GM18511 (cell line): ENCODE data around the gene FYN.

ENCODE experiments used
- ATAC-seq: cut with Tn5 transposase; IDR thresholded peaks from one replicate; pipeline ENCODE4 v1.9.1; 2021; ENCODE audit warnings: mild to moderate bottlenecking, moderate library complexity; ENCODE audit not compliant: unreplicated experiment

Gene FYN

GRCh38 chr6:111734068-111735061 is 138.9 kb downstream of the FYN start:
- no peak for ATAC-seq

GRCh38 chr6:111732390-111732789 is 140.9 kb downstream of the FYN start:
- ATAC-seq, result no peak

GRCh38 chr6:111731456-111732195 is 141.6 kb downstream of the FYN start:
- ATAC-seq, result no peak

GRCh38 chr6:111730864-111731263 is 142.4 kb downstream of the FYN start:
- no peak for ATAC-seq

- ATAC-seq, result no peak
Measured at GRCh38 chr6:111727802-111728201, 145.4 kb downstream of the FYN start.

GRCh38 chr6:111727041-111727440 is 146.2 kb downstream of the FYN start:
- ATAC-seq, result no peak

DNA sequence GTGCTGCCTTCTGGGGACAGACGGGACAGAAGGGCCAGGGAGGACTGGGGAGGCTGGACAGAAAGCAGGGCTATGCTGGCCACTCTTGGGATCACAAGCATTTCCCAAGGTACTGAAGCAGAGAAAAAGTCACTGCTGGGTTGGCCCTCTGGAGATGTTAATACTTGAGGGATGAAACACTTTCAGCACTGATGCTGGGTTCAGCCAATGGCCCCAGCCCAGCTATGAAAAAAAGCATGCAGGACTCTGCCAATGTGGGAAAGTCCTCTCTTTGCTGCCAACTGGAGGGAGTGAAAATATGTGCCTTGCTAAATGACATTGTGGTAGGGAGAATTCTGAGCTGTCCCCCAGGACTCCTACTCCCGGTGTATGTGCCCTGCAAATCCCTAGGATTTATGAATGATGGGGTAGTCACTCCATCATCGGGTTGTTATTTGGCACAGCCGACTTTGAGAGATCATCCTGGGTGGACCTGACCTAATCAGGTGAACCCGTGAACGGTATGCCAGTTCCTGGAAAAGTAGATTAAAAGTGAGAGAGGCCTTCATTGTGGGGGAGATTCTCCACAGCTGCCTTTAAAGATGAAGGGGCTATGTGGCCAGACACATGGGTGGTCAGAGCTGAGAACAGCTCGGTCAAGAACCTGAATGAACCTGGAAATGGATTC is 147.7 kb downstream of the FYN start:
- ATAC-seq, result no peak

DNA sequence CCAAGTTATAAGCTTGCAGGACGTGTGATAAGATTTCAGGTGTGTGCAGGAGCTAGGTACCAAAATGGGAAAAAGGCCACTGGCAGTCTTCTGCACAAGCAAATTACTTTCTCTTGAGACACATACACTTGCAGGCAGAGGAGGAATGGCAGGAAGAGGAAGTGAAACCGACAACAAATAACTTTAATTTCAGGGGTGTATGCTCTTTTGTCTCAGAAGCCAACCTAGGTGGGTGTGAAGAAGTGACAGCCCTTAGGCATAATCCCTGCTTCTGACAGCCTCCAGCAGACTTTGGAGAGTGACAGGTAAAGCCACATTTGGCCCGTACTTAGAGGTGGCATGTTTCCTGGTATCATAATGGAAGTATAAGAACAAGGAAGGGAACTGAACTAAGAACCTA is 148.7 kb downstream of the FYN start:
- peak; percentile 100 for ATAC-seq

- ATAC-seq, result peak; percentile 45
Measured at GRCh38 chr6:111724039-111724438, 149.2 kb downstream of the FYN start.

DNA sequence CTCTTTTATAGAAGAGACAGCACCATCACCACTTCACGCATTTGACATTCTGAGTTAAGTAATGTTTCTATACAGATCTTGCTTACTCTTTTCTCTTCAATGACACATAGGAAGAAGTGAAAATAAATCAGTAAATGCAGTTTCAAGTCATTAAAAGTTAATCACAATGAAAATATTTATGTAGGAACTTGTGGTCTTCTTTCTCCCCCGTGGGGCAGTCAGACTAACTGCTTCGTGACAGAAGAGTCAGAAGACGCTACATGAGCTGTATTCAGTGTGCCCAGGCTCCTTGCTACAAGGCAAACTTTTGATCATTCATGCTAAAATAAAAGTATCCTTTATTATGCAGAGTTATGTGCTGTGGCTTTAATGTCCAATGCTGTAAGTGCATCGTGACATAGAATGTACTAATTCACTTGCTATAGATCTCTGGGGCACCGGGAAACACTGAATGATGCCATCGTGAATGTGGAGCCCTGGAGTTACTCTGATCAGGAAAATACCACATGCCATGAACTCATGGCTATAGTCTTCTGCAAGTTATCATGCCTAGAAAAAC is 149.8 kb downstream of the FYN start:
- no peak for ATAC-seq

- no peak for ATAC-seq
Measured at GRCh38 chr6:111722179-111722731, 151.0 kb downstream of the FYN start.

DNA sequence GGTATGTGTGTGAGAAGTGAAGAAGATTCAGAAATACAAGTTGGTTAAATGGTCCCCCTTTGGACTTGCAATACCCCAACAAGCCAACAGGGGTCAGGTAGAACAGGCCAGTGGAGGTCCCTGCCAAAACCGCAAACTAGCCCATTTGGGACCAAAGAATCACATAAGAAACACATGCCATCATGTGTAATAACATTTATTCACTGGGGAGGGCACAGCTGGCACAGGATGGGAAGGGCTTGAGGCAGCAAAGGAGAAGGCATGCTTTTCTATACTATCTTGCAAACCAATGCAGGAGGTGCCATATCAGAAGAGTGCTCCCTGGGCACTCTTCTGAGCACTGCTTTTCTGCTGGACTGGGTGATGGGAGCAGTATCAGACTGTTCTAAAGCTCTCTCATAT is 151.5 kb downstream of the FYN start:
- no peak for ATAC-seq

DNA sequence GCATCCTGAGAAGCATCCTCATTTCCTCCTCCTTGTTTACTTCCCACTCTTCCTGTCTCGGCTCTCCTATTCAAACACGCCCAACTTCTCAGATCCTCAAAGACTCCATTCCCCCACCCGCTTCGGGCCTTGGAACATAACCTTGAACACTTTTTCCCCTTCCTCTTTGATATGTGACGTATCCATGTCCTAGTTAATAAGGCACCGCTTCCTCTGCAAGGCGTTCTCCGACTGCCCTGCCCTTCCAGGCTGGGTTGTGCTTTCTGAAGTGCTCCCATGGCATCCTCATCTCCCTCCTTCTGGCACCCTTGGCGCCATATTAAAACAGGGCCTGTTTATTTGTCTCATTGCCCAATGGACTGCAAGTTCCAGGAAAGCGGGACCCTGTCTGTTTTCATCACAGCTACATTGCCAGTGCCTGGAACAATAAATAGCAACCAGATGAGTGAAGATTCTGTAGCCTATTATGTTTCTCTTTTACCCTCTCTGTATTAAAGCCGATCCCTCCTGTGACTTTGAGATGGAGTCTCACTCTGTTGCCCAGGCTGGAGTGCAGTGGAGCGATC is 152.2 kb downstream of the FYN start:
- ATAC-seq, result no peak

- no peak for ATAC-seq
Measured at GRCh38 chr6:111718990-111719389, 154.3 kb downstream of the FYN start.

DNA sequence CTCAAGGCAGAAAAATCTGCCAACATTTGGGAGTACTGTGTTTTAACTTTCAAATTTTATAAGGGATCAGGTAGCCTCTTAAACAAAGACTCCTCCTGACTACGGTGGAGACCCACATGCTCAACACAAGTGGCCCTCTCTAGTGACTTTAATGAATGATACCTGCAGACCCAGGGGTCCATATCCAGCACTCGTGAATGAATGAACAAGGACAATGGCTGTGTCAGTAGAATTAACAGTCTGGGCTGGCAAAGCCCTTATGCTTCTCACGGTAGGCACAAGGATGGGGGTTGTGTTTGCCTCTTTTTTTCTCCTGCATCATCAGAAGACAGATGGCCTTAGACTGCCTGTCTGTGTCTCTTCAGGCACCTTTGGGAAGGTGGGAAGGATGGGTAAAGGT is 154.9 kb downstream of the FYN start:
- no peak for ATAC-seq

- no peak for ATAC-seq
Measured at GRCh38 chr6:111717621-111718020, 155.6 kb downstream of the FYN start.

- no peak for ATAC-seq
Measured at GRCh38 chr6:111716325-111716724, 156.9 kb downstream of the FYN start.

- ATAC-seq, result no peak
Measured at GRCh38 chr6:111715321-111715720, 157.9 kb downstream of the FYN start.

DNA sequence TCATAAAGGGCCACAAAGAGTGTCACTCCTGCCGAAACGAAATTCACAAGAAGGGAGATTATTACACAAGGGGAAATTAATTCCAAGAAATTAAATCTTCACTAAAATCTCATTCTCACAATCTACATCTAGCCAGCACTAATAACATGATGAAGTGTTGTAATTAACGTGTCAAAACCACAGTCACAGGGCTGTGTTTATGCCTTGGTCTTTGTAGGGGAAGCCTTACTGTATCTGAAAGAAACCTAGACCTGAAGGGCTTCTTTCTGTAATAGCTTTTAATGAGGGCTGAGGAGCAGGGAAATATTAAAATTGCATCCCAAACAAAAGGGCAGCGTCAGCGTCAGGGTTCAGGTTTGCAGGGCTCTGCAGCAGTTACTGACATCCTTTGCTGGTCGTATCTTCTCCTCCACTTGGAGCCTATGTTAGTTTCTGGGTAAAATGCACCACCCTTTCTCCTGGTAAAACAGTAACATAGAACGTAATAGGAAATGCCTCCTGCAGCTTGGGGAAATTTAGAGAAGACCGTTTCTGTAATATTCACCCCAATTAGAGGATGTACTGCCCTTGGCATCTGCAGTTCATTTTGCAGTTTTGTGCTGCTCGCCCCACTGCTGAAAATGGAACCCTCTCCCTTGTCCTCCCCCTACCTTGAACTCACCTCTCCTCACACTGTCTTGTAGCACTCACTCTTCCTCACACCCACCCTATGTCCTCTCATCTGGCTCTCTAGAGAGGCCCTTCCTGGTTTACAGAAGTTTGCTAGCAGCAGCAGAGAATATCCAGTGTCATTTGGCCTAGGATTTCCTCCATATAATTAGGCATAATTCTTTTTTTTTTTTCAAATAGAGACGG is 158.6 kb downstream of the FYN start:
- ATAC-seq, result no peak

GRCh38 chr6:111713811-111714210 is 159.4 kb downstream of the FYN start:
- ATAC-seq, result no peak
